Thoracic aorta (tissue), 2 donors: ENCODE measurements around the gene C1QL2. TPM values are rescaled to one million over a fixed set of nuclear protein-coding genes. Genes with fewer than 3 reads are reported as not detected.

Experiments
- ATAC-seq: fragments of 150-250 bp; one replicate; pipeline ENCODE4 v1.8.0; 2017; ENCODE audit warnings: low read depth; ENCODE audit not compliant: insufficient number of reproducible peaks, low FRiP score
- DNase-seq: peaks from one replicate; pipeline ENCODE4 v3.0.0-alpha.2; 2020; ENCODE audit warnings: low spot score
- H3K27ac ChIP-seq, 2 donors: fragments of 200-600 bp; sonication (generic); 1 replicate in 1 of 2; 2 replicates in 1 of 2; pipeline ENCODE4 v1.5.1; 2016; ENCODE audit warnings: mild to moderate bottlenecking in 2 of 2, moderate library complexity in 2 of 2
- H3K27me3 ChIP-seq: fragments of 200-600 bp; sonication (generic); replicated peaks from 2 replicates; pipeline ENCODE4 v1.6.0; 2016; ENCODE audit warnings: mild to moderate bottlenecking; ENCODE audit not compliant: insufficient read depth
- H3K36me3 ChIP-seq: fragments of 200-600 bp; sonication (generic); one replicate; pipeline ENCODE4 v1.5.1; 2016
- H3K4me1 ChIP-seq, 2 donors: fragments of 200-600 bp; sonication (generic); 1 replicate in 1 of 2; 2 replicates in 1 of 2; pipeline versions ENCODE4 v1.5.1 to v1.6.0; 2016; ENCODE audit warnings: low read depth in 2 of 2, mild to moderate bottlenecking in 1 of 2; ENCODE audit not compliant: control insufficient read depth in 1 of 2
- H3K4me3 ChIP-seq: fragments of 200-600 bp; sonication (generic); 2 replicates; pipeline ENCODE4 v1.5.1; 2016; ENCODE audit warnings: mild to moderate bottlenecking
- H3K9me3 ChIP-seq: fragments of 200-600 bp; sonication (generic); 2 replicates; pipeline ENCODE4 v1.5.1; 2016
- CTCF ChIP-seq: fragments of 200-600 bp; sonication (generic); IDR thresholded peaks from one replicate; pipeline ENCODE4 v1.5.1; 2019; ENCODE audit warnings: antibody characterized with exemption
- total RNA-seq, 2 donors: library from RNA; depleted of rRNA; stranded (reverse); fragments of >200 nt; gene quantifications; one replicate each; pipeline versions ENCODE4 v1.1.0 to v1.2.3, GENCODE V29; 2016

C1QL2 gene
- total RNA-seq, 2 donors from 2014 or later: not detected

- no peaks in the 10 kb centered on the region for H3K4me1 ChIP-seq
- no peaks in the 10 kb centered on the region for H3K9me3 ChIP-seq
- H3K4me3 ChIP-seq: no peak overlapping the region
- no peak overlapping the region for H3K27ac ChIP-seq
- H3K36me3 ChIP-seq: no peaks in the 10 kb centered on the region
- H3K27me3 ChIP-seq: no peaks in the 10 kb centered on the region
- no peak for DNase-seq
- TF ChIP-seq CTCF: no peak
- ATAC-seq: no peak
These were observed 44.2 kb upstream of the C1QL2 start for GRCh38 chr2:119202610-119203310.

GRCh38 chr2:119201815-119202214 lies 43.3 kb upstream of the C1QL2 start:
- Histone ChIP-seq H3K4me1 (no peaks in the 10 kb centered on the region), H3K4me3 (no peak overlapping the region), H3K27ac (no peak overlapping the region), H3K36me3 (no peaks in the 10 kb centered on the region), H3K27me3 (no peaks in the 10 kb centered on the region), H3K9me3 (no peaks in the 10 kb centered on the region)
- DNase-seq: no peak
- TF ChIP-seq CTCF: no peak
- ATAC-seq: no peak

GRCh38 chr2:119198240-119198840 lies 39.8 kb upstream of the C1QL2 start:
- H3K27ac ChIP-seq: no peak overlapping the region
- ATAC-seq: no peak
- no peak for TF ChIP-seq CTCF
- no peaks in the 10 kb centered on the region for H3K4me1 ChIP-seq
- no peak for DNase-seq
- H3K36me3 ChIP-seq: no peaks in the 10 kb centered on the region
- no peaks in the 10 kb centered on the region for H3K27me3 ChIP-seq
- no peaks in the 10 kb centered on the region for H3K9me3 ChIP-seq
- no peak overlapping the region for H3K4me3 ChIP-seq

- no peak for ATAC-seq
These were observed 39.1 kb upstream of the C1QL2 start for GRCh38 chr2:119197529-119198239.

More at GRCh38 chr2:119197529-119198239, 39.1 kb upstream of the C1QL2 start:
- Histone ChIP-seq H3K9me3 (no peaks in the 10 kb centered on the region), H3K4me1 (no peaks in the 10 kb centered on the region), H3K27me3 (no peaks in the 10 kb centered on the region), H3K4me3 (no peak overlapping the region), H3K27ac (no peak overlapping the region), H3K36me3 (no peaks in the 10 kb centered on the region)
- no peak for DNase-seq
- TF ChIP-seq CTCF: no peak
